Measurements from ENCODE around the gene ACTN4. TPM values are rescaled to one million over a fixed set of nuclear protein-coding genes. Genes with fewer than 3 reads are reported as not detected.
"Not testable (repeated sequence)": the region's sequence is repeated elsewhere in the genome, so short reads cannot be mapped to it uniquely, and the experiment has no call there.

Gene ACTN4
- polyA plus RNA-seq (2013, experiment 1 of 2; ENCODE audit: insufficient read length): 1,218 TPM
- 1,701 TPM for polyA plus RNA-seq (2013, experiment 2 of 2; ENCODE audit: insufficient read length)

DNA sequence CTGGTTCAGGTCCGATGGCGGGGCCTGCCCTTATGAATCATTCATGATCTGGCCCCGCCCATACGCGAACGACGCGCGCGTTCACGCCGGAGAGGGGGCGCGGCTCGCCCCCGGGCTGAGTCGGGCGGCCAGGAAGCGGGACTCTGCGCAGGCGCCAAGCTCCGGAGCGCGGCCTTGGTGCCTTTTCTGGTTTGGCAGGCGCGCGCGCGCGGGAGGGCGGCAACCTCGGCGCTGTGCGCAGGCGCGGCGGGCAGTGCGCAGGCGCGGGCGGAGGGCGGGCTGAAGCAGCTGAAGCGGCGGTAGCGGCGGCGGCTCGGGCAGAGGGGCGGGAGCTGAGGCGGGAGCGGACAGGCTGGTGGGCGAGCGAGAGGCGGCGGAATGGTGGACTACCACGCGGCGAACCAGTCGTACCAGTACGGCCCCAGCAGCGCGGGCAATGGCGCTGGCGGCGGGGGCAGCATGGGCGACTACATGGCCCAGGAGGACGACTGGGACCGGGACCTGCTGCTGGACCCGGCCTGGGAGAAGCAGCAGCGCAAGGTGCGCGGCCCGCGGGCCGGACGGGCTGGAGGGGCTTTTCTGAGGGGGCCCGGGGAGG, at the start of gene ACTN4:
Gene ACTN4, plus strand, starts transcription at position 282 of the 598 bp plus-strand sequence. Its CDS starts 97 bp downstream, at position 379.
- DNase-seq: peak; percentile 95

DNA sequence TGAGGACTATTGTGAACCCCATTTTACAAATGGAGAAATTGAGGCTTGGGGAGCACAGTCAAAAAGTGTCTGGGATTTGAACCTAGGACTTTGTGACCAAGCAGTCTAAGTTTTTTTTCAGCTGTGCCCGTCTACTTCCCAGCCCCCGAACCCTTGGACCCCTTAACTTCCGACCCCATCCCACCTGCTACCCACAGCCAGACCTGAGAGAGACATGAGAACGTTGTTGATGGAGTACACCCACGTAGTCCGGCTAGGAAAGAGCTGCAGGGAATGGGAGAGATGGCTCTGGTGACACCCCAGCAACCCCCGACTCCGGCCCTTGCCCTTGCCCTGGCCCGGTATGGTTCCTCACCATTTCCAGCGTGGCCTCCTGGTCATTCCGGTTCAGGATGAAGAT, 47.7 kb upstream of the ACTN4 start:
- no peak for DNase-seq

DNA sequence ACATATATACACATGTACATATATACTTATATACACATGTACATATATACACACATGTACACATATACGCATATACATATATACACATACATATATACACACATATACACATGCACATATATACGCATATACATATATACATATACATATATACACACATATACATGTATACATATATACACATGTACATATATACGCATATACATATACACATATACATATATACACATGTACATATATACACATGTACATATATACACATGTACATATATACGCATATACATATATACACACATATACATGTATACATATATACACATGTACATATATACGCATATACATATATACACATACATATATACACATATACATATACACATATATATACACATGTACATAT, 44.6 kb upstream of the ACTN4 start:
- not testable (repeated sequence) for DNase-seq

DNA sequence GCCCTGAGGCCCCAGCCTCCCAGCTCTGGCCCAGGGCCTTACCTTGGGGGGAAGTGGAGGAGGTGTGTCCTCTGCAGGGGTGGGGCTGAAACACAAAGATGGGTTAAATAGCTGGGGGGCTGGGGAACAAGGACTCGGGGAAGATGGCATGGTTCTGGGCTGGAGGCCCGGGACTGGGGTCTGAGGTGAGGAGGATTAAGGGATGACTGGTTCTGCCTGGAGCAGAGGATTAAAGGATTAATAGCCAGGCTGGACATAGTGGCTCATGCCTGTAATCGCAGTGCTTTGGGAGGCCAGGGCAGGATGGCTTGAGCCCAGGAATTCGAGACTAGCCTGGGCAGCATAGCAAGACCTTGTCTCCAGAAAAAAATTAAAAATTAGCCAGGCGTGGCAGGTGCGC, 41.3 kb upstream of the ACTN4 start:
- no peak for DNase-seq

DNA sequence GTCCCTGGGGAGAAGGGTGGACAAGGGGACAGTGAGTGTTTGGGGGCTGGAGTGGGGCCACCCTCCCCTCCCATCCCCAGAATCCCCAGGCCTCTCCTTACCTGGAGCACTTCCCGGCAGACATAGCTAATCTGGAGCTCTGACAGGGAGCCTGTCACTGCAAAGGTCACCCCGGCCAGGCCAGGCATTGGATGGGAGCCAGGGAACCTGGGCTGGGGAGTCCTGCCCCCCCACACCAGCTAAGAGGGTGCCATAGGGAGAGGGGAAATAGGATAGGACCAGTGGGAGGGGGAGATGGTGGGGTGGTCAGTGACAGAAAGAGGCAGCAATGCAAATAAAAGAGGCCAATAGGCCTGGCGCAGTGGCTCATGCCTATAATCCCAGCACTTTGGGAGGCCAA, 33.2 kb upstream of the ACTN4 start:
- DNase-seq: no peak

DNA sequence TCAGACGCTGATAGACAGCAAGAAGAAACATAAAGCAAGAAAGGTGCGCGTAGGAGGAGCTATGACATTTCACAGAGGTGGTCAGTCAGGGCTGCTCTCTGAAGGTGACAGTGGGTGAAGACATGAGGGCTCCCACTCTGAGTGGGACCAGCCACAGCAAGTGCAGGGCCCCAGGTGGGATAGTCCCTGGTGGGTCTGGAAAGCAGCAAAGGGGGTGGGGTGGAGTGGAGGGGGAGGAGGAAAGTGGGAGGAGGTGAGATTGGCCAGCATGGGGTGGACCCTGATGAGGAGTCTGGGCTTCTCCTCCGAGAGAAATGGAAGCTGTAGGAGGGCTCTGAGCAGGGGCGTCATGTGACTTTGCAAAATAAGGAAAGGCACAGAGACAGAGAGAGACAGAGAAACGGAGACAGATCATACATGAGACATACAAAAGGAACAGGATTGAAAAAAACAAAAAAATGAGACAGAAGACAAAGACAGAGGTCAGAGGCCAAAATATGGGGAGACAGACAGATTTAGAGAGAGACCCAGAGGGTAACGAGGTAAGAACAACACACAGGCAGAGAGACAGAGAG, 32.4 kb upstream of the ACTN4 start:
- DNase-seq: no peak

DNA sequence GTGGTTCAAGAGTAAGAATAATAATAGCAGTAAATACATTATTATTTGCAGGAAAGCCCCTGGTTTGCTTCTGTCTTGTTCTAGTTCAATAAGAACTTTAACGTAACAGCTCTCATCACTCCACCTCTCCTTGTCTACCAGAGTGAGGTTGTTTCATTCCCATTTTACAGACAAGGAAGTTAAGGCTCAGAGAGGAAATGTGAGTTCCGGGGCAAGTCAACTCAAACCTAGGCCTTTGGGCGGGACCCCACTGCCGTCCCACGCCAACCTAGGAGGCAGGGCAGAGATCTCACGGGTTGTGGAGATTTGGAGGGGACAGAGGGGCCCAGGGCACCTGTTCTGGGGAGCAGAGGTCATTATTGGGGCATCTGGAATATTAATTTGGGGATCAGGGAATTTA, 31.2 kb upstream of the ACTN4 start:
- DNase-seq: no peak

DNA sequence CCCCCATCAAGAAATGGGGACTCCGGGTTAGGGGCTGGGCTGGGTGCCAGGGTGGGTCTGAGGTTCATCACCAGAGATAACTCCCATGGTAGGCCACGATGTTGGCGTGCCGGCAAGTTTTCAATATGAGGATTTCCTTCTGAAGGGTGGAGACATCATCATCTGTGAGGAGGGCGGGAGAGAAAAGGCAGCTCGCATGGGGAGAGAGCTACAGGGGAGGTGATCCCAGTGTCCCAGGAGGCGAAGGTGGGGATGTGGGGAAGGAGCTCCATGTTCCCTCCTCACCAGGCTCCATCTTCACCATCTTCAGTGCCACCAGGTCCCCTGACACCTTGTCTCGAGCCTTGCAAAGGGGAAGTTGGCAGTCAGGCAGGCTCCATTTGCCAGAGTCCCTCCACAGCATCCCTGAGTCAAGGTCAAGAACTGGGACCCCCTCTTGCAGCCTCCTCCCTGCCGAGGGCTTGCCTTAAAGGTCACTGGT, 30.1 kb upstream of the ACTN4 start:
- no peak for DNase-seq

DNA sequence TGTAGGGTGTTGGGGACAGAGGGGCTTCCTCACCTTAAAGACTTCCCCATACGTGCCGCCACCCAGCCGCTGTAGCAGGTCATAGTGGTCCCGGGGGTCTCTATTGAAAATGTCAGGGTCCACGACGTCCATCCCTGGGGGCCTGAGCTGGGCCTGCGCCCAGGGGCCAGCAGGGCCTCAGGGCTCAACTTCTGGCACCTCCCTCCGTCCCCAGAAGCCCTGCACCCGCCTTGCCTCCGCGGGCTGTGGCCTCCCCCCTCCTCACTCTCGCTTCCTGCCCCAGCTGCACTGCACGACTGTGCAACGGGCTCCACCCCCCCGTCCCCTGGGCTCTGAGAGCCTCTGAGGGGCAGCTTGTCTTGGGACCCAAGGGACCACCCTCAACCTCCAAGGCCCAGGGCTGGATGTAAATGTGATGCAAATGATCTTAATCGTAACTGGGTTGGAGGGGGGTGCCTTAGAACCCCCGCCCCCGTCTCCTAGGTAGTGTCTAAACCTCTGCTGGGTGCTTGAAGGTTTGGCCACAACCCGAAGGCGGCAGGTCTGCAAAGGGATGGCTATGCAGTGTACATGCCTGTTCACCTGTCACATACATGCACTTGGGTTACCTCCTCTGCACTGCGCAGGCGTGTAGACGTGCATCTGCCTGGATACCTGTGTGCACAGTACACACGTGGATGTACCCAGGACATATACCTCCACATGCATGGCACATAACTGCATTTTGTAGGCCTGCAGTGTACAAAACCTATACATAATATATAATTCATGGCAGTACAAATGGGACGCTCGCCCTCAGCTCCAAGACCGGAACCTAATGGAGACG, 29.5 kb upstream of the ACTN4 start, which contains the start of gene MAP4K1:
Gene MAP4K1, minus strand, starts transcription at position 190 of the 826 bp plus-strand sequence. Its CDS starts 58 bp downstream, at position 132.
- DNase-seq: no peak

DNA sequence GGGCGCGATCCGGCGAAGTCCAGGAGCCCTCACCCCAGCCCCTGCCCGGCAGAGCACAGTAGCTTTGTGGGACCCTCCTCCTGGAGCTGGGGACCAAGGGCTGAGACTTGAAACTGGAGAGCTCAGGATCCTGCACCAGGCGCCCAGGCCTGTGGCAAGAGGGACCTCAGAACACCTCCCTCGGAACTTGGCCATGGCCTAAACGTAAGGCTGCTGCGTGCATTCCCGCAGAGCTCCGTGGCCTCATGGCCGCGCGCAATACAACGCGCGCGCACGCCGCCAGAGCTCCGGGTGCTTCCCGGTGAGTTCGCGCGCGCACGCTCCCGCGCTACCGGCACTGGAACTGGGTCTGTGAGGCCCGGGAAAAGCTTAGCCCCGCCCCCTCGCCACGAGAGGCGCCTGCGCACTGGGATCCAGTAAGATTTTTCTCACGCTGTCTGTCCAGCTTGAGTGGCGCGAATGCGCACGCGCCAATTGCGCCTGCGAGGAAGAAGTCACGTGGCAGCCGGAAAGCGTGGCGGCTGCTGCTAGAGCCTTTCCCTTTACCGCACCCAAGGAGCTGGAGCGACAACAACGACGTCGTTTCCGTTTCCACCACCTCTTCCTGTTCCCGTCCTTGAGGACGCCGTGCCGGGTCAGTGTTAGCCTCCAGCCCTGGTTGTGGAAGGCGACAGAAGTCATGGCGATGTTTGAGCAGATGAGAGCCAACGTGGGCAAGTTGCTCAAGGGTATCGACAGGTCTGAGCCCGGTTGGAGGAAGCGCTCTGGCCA, 28.7 kb upstream of the ACTN4 start, which contains the start of gene EIF3K:
Gene EIF3K, plus strand, starts transcription at position 599 of the 771 bp plus-strand sequence. Its CDS starts 81 bp downstream, at position 680.
- peak; percentile 98 for DNase-seq

DNA sequence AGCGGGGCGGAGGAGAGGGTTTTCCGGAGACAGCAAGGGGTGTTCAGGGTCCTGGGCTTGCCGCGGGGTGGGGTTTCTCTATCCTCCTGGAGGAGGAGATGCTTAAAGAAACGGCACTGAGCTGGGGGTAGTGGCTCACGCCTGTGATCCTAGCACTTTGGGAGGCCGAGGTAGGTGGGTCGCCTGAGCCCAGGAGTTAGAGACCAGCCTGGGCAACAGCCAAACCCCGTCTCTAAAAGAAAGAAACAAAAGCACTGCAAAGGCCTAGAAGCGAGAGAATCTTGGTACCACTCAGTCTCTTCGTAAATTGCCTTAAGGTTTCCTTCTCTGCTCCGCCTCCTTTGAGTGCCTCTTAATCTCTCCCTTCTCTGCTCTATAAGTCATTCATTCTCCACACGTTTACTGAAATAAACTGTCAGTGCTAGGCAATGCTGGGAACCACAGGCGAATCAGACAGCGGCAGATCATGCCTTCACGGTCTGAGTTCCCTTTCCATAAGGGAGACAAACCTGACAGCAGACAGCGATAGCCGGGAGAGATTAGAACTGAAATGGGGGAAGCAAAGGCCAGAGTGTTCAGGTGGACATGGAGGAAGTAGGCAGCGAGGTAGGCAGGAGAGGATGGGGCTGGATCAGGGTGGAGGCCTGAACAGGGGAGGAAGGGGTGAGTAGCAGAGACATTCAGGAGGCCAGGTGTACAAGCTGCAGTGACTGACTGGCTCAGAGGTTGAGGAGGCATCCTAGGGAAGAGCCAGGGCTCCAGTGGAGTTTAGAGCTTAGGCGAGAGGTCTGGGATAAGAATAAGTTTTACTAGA, 27.9 kb upstream of the ACTN4 start:
- DNase-seq: no peak

DNA sequence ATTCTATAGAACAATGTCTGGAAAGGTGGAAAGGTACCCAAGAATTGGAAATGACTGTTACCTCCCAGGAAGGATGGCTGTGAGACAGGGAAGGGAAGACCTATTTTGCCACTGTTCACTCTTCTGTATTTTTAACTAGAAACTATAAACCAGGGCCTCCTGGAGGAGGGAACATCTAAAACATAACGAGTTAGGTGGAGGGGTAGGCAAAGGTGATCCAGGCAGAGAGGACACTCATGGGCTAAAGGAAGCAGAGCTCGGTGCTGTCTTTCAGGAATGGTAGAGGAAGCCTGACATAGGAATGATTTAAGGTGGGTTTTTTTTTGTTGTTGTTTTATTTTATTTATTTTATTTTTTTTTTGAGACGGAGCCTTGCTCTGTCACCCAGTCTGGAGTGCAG, 22.6 kb upstream of the ACTN4 start:
- no peak for DNase-seq

DNA sequence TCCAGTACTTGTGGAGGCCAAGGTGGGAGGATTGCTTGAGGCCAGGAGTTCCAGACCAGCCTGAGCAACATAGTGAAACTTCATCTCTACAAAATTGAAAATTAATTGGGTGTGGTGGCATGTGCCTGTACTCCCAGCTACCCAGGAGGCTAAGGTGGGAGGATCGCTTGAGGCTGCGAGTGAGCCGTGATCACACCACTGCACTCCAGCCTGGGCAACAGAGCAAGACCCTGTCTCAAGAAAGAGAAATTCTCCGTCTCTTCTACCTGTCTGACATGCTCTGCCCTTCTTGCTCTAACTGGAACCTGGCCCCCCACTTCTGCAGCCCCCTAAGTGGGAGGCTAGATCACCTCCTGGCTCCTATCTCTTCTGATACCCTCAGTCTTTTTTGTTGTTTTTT, 21.0 kb upstream of the ACTN4 start:
- no peak for DNase-seq

DNA sequence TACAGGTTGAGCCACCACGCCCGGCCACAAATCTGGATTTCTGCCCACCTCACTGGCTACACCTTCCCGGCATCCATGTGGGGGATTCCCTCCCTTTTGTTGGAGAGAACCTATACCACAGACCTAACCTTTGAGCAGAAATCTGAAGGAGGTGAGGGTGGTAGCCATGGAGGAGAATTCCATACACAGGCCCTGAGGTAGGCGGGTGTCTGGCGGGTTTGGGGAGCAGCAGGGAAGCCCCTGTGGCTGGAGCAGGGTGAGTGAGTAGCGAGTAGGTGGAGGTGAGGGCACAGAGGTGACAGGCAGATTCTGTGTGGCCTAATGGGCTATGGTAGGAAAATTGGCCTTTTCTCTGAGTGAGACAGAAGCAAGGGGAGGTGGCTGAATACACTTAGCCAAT, 17.9 kb upstream of the ACTN4 start:
- DNase-seq: no peak

DNA sequence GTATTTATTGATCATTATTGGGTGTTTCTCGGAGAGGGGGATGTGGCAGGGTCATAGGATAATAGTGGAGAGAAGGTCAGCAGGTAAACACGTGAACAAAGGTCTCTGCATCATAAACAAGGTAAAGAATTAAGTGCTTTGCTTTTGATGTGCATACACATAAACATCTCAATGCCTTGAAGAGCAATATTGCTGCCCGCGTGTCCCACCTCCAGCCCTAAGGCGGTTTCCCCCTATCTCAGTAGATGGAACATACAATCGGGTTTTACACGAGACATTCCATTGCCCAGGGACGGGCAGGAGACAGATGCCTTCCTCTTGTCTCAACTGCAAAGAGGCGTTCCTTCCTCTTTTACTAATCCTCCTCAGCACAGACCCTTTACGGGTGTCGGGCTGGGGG, 16.1 kb upstream of the ACTN4 start:
- not testable (repeated sequence) for DNase-seq

DNA sequence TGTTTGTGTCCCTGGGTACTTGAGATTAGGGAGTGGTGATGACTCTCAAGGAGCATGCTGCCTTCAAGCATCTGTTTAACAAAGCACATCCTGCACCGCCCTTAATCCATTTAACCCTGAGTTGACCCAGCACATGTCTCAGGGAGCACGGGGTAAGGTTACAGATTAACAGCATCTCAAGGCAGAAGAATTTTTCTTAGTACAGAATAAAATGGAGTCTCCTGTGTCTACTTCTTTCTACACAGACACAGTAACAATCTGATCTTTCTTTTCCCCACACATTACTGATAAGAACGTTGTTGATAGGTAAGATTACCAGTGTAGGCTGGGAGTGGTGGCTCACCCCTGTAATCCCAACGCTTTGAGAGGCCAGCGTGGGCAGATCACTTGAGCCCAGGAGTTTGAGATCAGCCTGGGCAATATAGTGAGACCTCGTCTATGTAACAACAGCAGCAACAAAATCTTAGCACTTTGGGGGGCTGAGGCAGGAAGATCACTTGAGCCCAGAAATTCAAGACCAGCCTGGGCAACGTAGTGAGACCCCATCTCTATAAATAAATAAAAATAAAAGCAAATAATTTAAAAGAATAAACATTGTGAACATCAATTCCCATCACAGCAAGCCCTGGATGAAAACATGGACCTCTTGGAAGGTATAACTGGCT, 15.5 kb upstream of the ACTN4 start:
- DNase-seq: not testable (repeated sequence)

DNA sequence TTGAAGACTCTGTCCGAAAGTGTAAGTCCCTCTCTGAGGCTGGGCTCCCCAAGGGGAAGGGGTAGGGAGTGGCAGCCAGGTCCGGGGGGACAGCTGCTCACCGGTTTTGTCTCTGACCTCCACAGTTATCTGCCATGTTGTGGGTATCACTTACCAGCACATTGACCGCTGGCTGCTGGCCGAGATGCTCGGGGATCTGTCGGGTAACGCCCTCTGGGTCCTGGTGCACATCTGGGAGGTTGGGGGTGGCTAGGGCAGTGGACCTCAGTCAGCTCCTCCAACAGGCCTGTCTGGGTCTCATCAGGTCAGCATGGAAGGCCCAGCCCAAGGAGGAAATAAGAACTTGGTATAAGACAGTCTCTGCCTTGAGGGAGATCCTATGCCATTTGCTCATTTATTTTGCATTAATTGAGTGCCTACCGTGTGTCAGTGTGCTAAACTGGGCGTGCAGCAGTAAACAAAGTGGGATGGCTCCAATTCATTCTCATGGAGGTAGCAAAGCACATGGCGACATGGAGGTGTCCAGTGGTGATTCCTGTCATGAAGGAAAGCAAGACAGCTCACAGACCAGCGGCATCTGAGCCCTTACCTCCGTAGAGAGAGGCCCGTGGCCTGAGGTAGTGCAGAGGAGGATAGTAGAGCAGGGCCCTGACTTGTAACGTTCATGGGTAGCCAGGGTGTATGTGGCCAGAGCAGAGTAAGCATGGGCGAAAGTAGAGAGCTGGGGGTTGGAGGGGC, 14.8 kb upstream of the ACTN4 start:
- no peak for DNase-seq

DNA sequence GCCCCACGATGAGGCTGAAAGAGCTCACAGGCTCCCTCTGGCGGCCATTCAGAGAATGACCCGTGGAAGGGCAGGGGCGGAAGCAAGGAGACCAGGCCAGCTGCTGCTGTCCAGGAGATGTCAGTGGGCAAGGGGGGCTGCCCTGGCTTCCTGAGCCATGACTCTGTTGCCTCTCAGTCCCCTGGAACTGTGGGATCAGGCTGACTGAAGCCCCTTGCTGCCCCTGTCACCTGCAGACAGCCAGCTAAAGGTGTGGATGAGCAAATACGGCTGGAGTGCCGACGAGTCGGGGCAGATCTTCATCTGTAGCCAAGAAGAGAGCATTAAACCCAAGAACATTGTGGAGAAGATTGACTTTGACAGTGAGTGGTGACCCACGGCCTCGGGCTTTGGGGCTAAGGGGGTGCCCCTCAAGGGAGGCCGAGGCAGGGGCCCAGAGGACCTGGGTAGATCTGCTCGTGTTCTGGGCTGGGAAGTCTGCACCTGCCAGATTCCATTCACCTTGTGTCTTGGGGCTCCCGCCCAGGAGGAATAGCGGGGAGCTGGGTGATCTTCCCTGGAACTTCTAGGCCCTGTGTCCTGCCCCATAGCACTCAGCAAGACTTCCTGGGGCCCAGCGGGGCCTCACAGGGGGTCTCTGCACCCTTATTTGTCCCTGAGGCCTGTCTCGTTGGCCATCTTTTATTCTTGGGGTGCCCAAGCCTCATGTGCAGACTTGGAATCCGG, 12.5 kb upstream of the ACTN4 start:
- peak; percentile 60 for DNase-seq
